ENCODE data around the gene DPEP1. TPM values are rescaled to one million over a fixed set of nuclear protein-coding genes. Genes with fewer than 3 reads are reported as not detected.

DPEP1 gene
- total RNA-seq: 29.6 and 36.3 TPM in 2 replicates
- long read RNA-seq, partial matches to known transcripts: 1 of 58 reads
- long read RNA-seq, other reads (novel, unspliced or antisense): 57 of 58 reads

GRCh38 chr16:89613231-89613953, at the start of gene DPEP1:
DPEP1 (plus strand) TSS chr16:89613642; CDS start chr16:89630411, 16,769 bp downstream.
- peak within 1 kb of the TSS; percentile 77 for H3K27ac Mint-ChIP-seq
- no peaks in the 10 kb centered on the region for H3K36me3 Mint-ChIP-seq (ENCODE audit: insufficient read depth)
- no peak for TF ChIP-seq CTCF (IDR thresholded peaks at IDR 0.05; ENCODE audit: unreplicated experiment)
- H3K4me3 Mint-ChIP-seq (ENCODE audit: low read depth): no peak within 1 kb of the TSS
- no peaks in the 10 kb centered on the region for H3K27me3 Mint-ChIP-seq
- H3K9me3 Mint-ChIP-seq (ENCODE audit: low read depth): no peaks in the 10 kb centered on the region
- no peak for DNase-seq (ENCODE audit: low spot score, unreplicated experiment)
- peaks cover 6% of the 10 kb centered on the region for H3K4me1 Mint-ChIP-seq (ENCODE audit: low read depth)

DNA sequence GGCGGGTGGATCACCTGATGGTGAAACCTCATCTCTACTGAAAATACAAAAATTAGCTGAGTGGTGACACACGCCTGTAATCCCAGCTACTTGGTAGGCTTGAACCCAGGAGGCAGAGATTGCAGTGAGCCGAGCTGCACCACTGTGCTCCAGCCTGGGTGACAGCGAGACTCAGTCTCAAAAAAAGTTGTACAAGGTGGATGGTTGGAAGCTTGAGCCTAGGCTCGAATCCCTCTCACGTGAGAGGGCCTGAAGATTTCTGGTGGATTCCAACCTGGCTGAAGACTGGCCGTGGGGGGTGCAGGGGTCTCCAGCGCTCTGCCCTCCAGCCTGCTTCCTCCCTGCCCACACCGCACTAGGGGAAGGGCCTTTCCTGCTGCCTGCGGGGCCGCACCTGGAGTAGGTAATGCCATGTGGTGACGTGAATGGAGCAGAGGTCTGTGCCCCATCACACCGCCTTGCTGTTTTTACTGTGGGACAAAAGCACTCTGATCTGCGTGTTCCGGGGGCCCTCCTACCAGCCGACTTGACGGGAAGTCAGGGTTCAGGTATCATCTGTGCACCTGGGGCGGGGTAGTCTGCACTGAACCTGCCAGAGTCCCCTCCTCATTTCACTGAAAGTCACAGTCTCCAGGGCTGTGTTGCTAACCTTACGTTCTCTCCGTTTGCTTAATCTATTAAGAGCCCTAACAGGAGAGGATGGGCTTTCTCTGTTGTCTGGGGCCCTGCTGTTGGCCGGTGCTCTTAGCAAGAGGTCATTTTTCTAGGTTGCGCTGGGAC, 48.8 kb upstream of the DPEP1 start:
- H3K4me3 Mint-ChIP-seq (ENCODE audit: low read depth): no peak overlapping the region
- no peaks in the 10 kb centered on the region for H3K9me3 Mint-ChIP-seq (ENCODE audit: low read depth)
- H3K27me3 Mint-ChIP-seq: peaks cover 12% of the 10 kb centered on the region
- DNase-seq (ENCODE audit: low spot score, unreplicated experiment): no peak
- no peak for TF ChIP-seq CTCF (IDR thresholded peaks at IDR 0.05; ENCODE audit: unreplicated experiment)
- peaks cover 26% of the 10 kb centered on the region for H3K36me3 Mint-ChIP-seq (ENCODE audit: insufficient read depth)
- H3K4me1 Mint-ChIP-seq (ENCODE audit: low read depth): peaks cover 31% of the 10 kb centered on the region
- peak overlapping the region; percentile 64 for H3K27ac Mint-ChIP-seq

DNA sequence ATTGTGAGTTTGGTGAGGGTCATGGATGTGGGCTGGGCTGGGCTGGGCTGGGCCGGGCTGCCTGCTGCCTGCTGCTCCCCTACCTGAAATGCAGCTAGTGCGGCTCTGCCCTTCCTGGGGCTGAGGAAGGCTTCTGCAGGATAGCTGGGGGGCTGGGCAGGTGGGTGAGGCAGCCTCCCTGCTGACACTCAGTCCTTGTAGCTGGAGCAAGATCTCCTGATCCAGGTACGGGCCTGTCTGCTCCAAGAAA, 48.3 kb upstream of the DPEP1 start:
- peaks cover 14% of the 10 kb centered on the region for H3K27me3 Mint-ChIP-seq
- no peaks in the 10 kb centered on the region for H3K9me3 Mint-ChIP-seq (ENCODE audit: low read depth)
- H3K36me3 Mint-ChIP-seq (ENCODE audit: insufficient read depth): peaks cover 26% of the 10 kb centered on the region
- no peak overlapping the region for H3K4me3 Mint-ChIP-seq (ENCODE audit: low read depth)
- H3K4me1 Mint-ChIP-seq (ENCODE audit: low read depth): peaks cover 29% of the 10 kb centered on the region
- no peak overlapping the region for H3K27ac Mint-ChIP-seq
- TF ChIP-seq CTCF (IDR thresholded peaks at IDR 0.05; ENCODE audit: unreplicated experiment): no peak
- no peak for DNase-seq (ENCODE audit: low spot score, unreplicated experiment)

GRCh38 chr16:89565506-89566372, 47.7 kb upstream of the DPEP1 start:
- Mint-ChIP-seq H3K4me3 (ENCODE audit: low read depth) (no peak overlapping the region), H3K9me3 (ENCODE audit: low read depth) (no peaks in the 10 kb centered on the region), H3K27me3 (peaks cover 17% of the 10 kb centered on the region), H3K27ac (peak overlapping the region; percentile 33), H3K36me3 (ENCODE audit: insufficient read depth) (peaks cover 26% of the 10 kb centered on the region), H3K4me1 (ENCODE audit: low read depth) (peaks cover 29% of the 10 kb centered on the region)
- DNase-seq (ENCODE audit: low spot score, unreplicated experiment): peak; percentile 39
- TF ChIP-seq CTCF (IDR thresholded peaks at IDR 0.05; ENCODE audit: unreplicated experiment): peak; percentile 69

All from progenitor cell of endocrine pancreas (in vitro differentiated cells).